HG03025 (cell line): ENCODE data around the gene FRMD8.

ENCODE experiments used
- ATAC-seq: cut with Tn5 transposase; IDR thresholded peaks from one replicate; pipeline ENCODE4 v1.9.1; 2021; ENCODE audit warnings: mild to moderate bottlenecking, moderate library complexity; ENCODE audit not compliant: unreplicated experiment, low FRiP score

Gene FRMD8

GRCh38 chr11:65392186-65392829 is 5.9 kb downstream of the FRMD8 start:
- no peak for ATAC-seq

DNA sequence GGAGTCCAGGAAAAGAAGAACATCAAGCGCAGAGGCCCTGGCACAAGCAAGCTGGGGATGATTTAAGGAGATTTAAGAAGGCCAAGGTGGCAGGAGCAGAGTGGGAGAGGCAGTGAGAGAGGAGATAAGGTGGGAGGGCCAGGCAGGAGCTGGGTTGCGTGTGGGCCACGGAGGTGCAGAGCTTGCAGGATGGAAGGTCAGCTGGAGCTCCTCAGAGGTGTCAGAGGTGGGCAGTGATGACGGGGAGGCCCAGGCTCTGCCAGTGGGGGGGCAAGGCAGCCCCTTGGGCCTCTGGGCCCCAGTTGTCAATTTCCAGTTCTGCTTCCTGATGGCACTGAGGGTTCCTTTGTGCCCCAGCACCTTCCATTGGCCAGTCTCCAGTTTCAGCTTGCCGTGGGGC is 6.5 kb downstream of the FRMD8 start:
- no peak for ATAC-seq

- ATAC-seq = no peak
Measured at GRCh38 chr11:65393513-65394079, 7.2 kb downstream of the FRMD8 start.

GRCh38 chr11:65394125-65394536 is 7.7 kb downstream of the FRMD8 start:
- no peak for ATAC-seq

DNA sequence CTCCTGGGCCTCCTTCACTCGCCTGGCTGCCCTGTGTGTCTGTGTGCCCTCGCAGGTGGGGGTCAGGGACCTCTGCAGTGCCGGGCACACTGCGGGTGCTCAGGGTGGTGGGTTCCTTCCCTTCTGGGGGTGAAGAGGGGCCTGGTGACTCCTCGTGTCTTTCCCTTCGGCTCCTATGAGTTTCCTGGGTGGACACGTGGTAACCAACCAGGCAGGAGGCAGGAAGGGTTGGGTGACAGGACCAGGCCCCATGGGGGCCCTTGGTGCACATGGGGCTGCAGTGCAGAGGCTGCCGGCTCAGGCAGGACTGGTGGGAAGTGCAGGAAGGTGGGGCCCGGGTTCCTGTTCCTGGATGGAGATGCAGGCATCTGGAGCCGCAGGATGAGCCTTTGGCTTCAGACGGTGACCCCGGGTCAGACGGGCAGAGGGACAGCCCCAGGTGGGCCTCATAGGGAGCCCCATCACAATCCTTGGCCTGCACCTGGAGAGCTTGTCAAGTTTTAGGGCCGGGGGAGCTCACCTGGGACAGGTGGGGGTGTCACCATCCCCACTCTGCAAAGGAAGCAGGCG is 9.6 kb downstream of the FRMD8 start:
- ATAC-seq = no peak

GRCh38 chr11:65396769-65397745 is 10.6 kb downstream of the FRMD8 start:
- no peak for ATAC-seq

DNA sequence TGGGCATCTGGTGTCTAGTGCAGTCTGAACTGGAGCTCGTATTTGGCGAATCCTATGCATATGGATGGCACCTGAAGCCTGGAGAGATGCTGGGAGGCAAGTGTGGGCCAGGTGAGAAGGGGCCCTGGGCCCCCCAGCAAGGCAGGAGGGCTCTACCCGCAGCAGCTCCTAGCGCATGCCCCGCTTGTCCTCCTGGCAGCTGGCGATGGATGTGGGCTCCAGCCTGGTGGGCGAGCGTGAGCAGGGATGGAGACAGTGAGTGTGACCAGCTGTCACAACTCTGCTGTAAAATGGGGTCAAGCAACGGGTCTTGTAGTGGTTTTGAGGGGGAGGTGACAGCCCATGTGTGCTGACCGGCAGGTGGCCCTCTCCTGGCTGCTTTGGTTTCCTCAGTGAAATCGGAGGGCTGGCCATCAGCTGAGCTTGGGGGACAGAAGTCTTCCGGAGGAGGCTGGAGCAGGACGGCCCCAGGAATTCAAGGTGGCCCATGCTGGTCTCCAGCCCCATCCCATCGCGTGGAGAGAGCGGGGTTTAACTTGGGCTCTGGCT is 12.0 kb downstream of the FRMD8 start:
- ATAC-seq = no peak

GRCh38 chr11:65399249-65399648 is 12.8 kb downstream of the FRMD8 start:
- no peak for ATAC-seq

- no peak for ATAC-seq
Measured at GRCh38 chr11:65399845-65400244, 13.4 kb downstream of the FRMD8 start.

GRCh38 chr11:65400307-65401072 is 14.1 kb downstream of the FRMD8 start:
- no peak for ATAC-seq

GRCh38 chr11:65401073-65401802 is 14.8 kb downstream of the FRMD8 start:
- ATAC-seq = no peak

GRCh38 chr11:65401803-65402248 is 15.4 kb downstream of the FRMD8 start:
- no peak for ATAC-seq

DNA sequence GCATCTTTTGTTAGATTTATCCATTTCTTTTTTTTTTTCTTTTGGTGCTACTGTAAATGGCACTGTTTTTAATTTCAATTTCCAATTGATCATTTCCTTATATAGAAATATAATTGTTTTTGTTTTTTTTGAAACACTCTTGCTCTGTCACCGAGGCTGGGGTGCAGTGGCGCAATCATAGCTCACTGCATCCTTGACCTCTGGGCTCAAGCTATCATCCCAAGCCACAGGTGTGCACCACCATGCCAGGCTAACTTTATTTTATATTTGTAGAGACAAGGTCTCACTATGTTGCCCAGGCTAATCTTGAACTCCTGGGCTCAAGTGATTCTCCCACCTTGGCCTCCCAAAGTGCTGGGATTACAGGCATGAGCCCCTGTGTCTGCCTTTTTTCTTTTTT is 16.4 kb downstream of the FRMD8 start:
- ATAC-seq = no peak

DNA sequence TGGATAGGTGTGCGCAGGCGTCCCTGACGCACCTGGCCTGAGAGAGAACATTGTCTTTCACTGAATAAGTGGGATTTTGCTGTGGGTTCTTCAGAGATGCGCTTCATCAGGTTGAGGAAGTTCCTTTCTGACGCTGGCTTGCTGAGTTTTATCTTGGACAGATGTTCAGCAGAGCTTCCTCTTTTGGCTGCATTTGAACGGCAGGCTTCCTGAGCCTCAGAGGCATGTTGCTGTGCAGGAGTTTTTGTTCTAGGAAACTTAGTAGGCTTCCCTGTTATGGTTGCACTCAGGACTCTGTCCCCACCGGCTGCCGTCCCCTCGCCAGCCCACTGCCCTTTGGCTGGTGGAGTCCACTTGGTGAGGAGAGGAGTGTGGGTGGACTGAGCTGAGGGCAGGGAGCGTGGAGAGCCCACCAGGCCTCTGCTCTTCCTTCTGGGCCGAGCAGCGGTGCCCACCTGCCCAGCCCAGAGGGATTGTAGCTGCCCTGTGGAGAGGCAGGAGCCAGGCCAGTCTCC is 17.2 kb downstream of the FRMD8 start:
- ATAC-seq = no peak

DNA sequence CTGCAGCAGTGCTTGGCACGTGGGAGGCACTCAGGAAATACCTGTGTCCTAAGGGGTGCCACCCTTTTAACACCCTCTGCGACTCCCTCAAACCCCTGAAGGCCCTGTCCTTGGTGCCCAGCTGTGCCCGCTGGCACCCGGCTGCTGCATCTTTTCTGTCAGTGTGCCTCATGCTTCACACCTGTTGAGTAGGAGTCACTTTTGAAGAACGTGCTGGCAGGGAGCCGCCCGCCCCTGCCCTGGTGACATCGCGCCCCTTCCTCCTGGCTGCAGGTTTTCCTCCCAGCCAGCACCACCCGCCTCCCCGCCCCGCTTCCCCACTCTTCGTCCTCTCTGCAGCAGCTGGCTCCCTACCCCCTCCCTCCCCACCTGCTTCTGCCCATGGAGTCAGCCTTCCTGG is 17.8 kb downstream of the FRMD8 start:
- no peak for ATAC-seq

- no peak for ATAC-seq
Measured at GRCh38 chr11:65404638-65405339, 18.4 kb downstream of the FRMD8 start.

DNA sequence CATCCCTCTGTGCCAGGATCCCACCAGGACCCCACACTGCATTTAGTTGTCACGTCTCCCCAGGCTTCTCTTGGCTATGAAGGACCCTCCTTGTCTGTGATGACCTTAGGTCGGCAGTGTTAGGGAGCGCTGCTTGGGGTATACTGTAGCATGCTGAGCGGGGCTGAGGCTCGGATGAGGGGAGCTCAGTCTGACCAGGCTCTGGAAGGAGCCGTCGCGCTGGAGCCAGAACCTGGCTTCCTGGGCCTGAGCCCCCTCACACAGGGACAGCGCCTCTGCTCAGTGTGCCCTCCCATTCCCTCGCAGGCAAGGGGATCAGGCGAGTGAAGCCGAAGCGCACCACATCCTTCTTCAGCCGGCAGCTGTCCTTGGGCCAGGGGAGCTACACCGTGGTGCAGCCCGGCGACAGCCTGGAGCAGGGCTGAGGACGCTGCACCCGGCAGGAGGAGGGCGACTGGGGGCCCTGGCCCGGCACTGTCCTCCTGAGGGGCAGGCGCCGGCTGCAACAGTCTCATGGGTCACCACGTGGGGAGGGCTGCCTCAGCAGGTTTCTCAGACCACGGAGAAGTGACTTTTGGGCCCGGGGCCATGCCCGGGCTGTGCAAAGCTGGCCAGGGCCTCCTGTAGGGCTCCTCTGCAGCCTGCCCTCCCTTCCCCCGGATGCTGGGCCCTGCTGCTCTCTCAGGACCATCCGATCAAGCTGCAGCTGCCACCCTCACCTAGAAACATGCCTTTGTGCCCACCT is 24.7 kb downstream of the FRMD8 start:
- ATAC-seq = no peak

DNA sequence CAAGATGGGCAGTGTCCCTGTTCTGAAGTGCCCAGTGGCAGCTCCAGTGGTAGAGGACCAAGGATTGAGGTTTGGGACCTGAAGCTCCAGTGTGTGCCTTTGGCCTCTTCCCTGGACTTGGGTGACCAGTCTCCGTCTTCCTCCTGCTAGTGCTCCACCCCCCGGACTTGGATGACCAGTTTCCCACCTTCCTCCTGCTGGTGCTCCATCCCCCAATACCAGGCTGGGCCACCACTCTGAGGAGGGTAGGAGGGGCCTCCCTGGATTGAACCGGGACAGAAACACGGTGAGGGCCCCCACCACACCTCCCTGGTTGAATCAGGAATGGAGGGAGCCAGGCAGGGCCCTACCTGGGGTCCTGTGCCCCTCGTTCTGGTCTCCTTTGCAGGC is 25.2 kb downstream of the FRMD8 start:
- ATAC-seq = no peak
